GM19238 (cell line): Measurements from ENCODE around the gene PCDH12.
"Not testable (repeated sequence)": the region's sequence is repeated elsewhere in the genome, so short reads cannot be mapped to it uniquely, and the experiment has no call there.

Experiments
- DNase-seq: peaks from one replicate; pipeline ENCODE4 v3.0.0; 2011; ENCODE audit warnings: low spot score; ENCODE audit not compliant: insufficient read length

PCDH12 gene

DNA sequence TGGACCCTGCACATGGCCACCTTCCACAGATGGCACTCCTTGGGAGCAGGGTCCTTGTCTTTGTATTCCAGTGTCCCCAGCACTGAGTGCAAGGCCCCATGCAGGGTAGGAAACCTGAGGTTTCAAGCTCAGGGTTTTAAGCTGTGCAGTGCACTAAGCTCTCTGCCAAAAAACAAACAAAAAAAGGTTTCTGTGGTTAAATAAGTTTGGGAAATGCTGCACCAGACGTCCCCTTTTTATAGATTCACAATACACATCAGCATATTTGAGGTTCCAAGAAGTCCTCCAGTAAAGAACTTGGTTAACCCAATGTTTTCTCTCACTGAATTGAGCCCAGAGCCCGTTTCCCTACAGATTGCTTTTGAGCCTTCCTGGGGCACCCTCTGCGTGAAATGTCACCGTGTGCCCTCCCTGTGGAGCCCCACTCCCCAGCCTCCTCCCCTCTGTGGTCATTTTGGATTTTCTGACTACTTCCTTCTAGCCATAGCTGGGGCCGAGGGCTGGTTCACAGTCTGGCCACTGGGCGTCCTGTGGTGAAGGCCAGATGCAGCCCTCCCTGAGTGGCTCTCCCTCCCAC lies 17.2 kb downstream of the PCDH12 start:
- no peak for DNase-seq

DNA sequence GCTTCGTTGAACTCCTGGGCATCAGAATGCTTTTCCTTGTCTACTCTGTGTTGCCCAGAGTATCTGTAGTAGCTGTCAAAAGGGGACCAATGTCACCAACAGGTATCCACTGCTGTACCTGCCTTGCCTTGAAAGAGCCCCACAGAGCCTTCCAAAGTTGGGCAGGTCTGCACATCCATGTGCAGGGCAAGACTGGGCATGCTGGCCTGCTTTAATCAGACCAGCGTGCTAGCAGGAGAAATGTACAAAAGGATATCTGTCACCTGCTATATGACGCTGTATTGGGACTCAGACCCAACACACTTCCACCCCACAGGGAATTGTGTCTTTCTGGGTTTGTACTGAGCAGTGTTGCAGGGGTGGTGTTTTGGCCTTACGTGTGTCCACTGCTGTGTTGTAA lies 22.5 kb downstream of the PCDH12 start:
- no peak for DNase-seq

- DNase-seq, result no peak
Observed at GRCh38 chr5:141934099-141934844, 23.7 kb downstream of the PCDH12 start.

GRCh38 chr5:141933151-141933550 lies 24.9 kb downstream of the PCDH12 start:
- no peak for DNase-seq

GRCh38 chr5:141931694-141932093 lies 26.3 kb downstream of the PCDH12 start:
- DNase-seq, result no peak

DNA sequence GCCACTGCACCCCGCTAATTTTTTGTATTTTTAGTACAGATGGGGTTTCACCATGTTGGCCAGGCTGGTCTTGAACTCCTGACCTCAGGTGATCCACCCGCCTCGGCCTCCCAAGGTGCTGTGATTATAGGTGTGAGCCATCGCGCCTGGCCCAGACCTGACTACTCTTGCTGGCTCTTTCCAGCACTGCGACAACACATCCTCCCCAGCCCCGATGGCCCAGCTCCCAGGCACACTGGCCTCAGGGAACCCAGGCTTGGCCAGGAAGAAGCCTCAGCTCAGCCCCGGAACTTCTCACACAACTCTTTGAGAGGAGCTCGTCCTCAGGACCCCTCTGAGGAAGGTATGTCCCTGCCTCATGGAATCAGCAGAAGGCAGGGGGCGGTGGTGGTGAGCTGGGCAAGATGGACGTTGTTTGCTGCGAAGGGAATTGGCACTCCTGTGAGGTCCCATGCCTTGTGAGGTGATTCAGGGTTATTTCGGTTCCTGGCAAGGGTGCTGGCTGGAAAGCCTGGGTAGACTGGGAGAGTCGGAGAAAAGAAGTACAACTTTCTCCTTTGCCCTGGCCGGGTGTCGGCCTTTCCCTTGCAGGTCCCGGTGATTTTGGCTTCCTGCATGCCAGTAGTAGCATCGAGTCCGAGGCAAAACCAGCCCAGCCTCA lies 28.5 kb downstream of the PCDH12 start:
- no peak for DNase-seq

DNA sequence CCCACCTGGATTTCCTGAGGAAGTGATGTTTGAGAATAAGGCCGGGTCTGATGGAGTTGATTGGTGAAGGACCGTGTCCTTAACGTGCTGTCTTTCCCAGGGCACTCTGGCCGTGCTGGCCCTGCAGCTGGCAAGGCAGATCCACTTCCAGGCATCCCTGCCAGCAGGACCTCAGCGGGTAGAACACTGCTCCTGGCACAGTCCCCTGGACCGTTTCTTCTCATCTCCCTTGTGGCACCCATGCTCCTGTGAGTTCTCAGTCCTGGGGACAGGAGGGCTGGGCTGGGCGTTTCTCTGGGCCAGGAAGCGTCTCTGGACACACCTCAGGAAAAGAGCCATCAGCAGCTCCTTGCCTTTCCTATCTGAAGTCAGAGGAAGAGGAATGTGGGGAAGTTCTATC lies 30.0 kb downstream of the PCDH12 start:
- no peak for DNase-seq

DNA sequence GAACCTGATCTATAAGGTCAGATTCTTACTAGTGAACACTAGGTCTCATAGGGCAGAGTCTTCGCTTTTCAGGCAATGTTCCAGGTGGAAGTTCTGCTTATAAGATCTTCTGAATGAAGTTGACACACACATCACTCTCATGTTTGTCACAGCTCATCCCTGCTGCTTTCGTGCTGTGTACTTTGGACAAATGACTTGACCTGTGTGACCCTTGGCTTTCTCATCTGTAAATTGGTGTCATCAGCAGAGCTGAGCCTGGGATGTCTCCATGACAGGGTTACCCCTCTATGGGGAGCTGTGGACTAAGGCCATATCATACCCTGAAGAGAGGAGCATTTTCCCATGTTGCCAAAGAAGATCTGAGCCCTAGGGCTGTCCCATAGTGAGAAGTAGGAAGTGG lies 31.6 kb downstream of the PCDH12 start:
- no peak for DNase-seq

GRCh38 chr5:141923448-141924313 lies 34.3 kb downstream of the PCDH12 start, which contains the start of gene DELE1:
TSS of gene DELE1 (plus strand) at chr5:141923871. CDS start at chr5:141923942, 71 bp downstream.
- DNase-seq, result peak; percentile 93

DNA sequence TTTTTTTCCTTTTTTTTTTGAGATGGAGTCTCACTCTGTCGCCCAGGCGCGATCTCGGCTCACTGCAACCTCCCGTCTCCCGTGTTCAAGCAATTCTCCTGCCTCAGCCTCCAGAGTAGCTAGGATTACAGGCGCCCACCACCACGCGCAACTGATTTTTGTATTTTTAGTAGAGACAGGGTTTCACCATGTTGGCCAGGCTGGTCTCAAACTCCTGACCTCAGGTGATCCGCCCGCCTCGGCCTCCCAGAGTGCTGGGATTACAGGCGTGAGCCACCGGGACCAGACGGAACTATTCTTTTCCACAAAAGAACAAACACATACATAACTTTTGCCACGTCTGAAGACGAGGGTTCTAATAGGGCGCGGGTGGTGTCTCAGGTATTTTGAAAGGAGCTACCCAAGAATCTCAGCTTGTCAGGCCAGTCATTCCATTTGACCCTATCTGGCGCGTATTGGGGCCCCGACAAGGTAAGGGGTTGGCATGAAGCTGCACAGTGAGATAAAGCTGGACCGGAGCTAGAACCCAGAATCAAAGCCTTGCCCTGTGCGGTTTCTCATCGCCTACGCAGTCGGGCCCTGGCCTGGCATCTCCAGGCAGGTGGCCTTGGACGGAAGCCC lies 35.1 kb downstream of the PCDH12 start:
- not testable (repeated sequence) for DNase-seq

- no peak for DNase-seq
Observed at GRCh38 chr5:141920771-141921170, 37.2 kb downstream of the PCDH12 start.

DNA sequence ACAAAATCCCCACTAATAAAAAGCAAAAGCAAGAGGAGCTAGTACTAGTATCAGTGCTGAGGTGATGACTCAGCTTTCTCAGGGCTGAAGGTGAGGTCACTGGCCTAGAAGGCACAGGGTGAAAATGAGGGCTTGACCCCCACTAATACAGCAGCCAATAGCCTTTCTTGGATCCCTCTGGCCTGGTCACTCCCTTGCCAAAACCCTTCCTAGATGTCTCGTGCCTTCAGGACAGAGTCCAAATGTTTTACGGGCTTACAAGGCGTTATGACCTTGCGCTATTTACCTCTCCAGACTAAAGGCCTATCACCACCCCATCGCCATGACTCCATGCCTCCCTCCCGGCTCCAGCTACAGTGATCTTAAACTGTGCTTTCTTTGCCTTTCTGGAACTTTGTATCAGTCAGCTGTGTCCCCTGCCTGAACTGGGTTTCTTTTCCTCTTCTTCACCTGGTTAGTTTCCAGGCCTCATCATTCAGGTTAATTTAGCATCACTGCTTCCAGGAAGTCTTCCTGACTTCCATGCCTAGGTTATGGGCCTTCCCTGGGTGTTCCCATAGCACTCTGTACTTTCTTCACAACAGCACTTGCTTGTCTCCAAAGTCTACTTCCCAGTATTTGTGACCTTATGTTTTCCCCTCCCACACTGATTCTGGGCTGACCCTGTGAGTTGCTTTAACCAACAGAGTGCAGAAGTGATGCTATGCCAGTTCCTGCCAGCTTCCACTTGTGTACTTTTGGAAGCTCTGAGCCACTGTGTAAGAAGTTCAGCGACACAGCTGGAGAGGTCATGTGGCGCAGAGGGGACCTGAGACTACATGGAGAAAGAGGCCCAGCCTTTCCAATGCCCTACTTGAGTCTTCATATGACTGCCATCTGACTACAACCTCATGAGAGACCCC lies 38.5 kb downstream of the PCDH12 start:
- no peak for DNase-seq

- no peak for DNase-seq
Observed at GRCh38 chr5:141917760-141918159, 40.2 kb downstream of the PCDH12 start.

GRCh38 chr5:141916522-141916921 lies 41.5 kb downstream of the PCDH12 start:
- no peak for DNase-seq

DNA sequence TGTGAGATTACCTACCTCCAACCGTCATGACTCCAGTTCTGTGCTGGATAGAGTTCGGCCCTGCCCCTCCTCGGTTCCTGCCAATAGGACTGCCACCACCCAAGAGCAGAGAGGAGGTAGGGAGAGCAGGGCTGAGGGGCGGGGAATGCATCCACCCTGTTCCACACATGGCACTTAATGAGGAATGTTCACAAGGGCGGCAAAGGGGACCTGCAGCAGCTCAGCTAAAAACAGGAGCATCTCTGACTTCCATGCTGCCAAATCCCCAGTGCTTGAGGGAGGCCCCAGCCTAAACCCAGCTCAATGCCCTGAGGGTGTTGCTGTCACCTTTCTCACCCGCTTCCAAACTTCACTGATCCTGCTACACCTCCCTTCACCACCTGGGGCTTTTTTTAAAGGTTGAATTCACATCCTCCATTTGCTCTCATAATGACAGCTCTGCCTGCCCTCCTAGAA lies 42.1 kb downstream of the PCDH12 start:
- DNase-seq, result no peak

GRCh38 chr5:141914797-141915196 lies 43.2 kb downstream of the PCDH12 start:
- no peak for DNase-seq

GRCh38 chr5:141914199-141914743 lies 43.7 kb downstream of the PCDH12 start:
- DNase-seq, result peak; percentile 41

- DNase-seq, result no peak
Observed at GRCh38 chr5:141913560-141914198, 44.3 kb downstream of the PCDH12 start.

DNA sequence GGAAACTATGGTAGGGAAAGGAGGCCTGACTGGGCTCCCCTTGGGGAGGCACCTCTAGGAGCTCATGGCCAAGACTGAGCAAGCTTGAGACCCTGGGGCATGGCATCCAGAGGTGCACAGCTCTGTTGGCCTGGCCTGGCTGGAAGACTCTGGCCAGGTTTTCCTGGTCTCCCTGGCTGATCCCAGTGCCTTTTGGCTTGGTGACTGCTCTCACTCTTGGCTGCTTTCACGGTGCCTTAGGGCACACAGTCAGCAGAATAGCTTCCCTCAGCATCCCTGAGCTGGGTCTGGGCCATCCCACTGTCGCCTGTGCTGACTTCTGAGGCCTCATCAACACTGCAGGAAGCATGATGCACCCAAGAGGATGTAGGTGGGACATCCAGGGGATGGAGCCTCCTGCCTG lies 47.7 kb downstream of the PCDH12 start:
- DNase-seq, result no peak
